GM23248 (cell line): ENCODE data around the gene PIP5K1B.

Experiments
- EZH2 ChIP-seq: fragments of 200-600 bp; sonication (generic); IDR thresholded peaks from 2 replicates; pipeline ENCODE4 v1.6.1; 2018; ENCODE audit warnings: antibody characterized with exemption, mild to moderate bottlenecking; ENCODE audit not compliant: insufficient read depth, poor library complexity, severe bottlenecking
- EZH2phosphoT487 ChIP-seq: fragments of 200-600 bp; sonication (generic); IDR thresholded peaks from 2 replicates; pipeline ENCODE4 v1.6.1; 2018; ENCODE audit warnings: antibody characterized with exemption, moderate library complexity, mild to moderate bottlenecking, low read depth; ENCODE audit not compliant: insufficient read depth

DNA sequence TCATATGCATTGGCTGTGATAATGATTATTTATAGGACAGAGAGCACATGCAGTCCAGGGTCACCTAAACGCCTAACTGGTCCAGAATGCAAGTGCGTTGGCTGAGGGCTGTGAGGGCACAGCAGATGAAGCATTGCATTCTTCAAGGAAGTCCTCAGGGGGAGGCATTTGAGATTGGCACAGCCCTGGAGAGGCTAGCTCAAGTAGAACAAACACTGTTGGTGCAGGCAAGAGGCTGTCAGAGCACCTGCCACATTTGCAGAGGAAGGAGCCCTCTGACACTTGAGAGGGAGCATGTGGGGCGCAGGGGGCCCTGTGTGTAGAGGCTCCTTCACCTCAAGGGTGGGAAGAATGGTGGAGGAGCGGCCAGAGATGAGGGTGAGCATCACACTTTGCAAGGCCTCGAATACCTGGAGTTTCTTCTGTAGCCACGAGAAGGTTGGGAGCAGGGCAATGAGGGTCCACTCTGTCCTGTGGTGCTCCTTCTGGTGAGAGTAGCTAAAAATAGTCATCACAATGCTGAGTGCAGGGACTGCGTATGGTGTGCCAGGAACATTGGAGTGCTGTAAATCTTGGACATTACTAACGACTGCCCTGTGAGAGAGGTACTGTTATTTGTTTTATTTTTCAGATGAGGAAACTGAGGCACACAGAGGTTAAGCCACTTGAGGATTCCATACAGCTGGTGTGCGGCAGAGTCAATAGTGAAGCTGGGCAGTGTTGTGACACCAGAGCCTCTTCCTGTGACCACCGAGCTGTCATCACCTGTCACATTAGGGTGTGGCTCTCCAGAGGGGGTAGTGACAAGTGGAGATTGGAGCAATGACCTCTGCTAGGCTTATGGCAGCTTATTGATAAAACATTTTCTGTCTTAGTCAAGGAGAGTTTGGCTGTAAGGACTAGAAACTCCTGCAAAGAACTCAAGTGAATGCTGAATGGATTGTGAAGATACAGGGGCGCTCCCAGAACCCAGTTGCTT lies 100.2 kb downstream of the PIP5K1B start:
- TF ChIP-seq EZH2 (no peak), EZH2phosphoT487 (no peak)
